IMR-90 (cell line): ENCODE results near the gene MSI2. TPM values are rescaled to one million over a fixed set of nuclear protein-coding genes. Genes with fewer than 3 reads are reported as not detected.

Source experiments
- ELK1 ChIP-seq: fragments of 150-350 bp; IDR thresholded peaks from 2 replicates; pipeline ENCODE4 v1.6.1; 2016; ENCODE audit warnings: low read depth, mild to moderate bottlenecking, low read length, moderate library complexity, borderline replicate concordance
- MAZ ChIP-seq: IDR thresholded peaks from 2 replicates; pipeline ENCODE4 v1.6.1; 2012; ENCODE audit warnings: low read depth, mild to moderate bottlenecking, low read length, improper control_type of control experiment, moderate library complexity, borderline replicate concordance
- RCOR1 ChIP-seq: IDR thresholded peaks from 2 replicates; pipeline ENCODE4 v1.6.1; 2012; ENCODE audit warnings: mild to moderate bottlenecking, low read length, improper control_type of control experiment; ENCODE audit not compliant: insufficient replicate concordance
- SMC3 ChIP-seq: fragments of 150-350 bp; IDR thresholded peaks from 2 replicates; pipeline ENCODE4 v1.6.1; 2016; ENCODE audit warnings: low read depth, mild to moderate bottlenecking, antibody characterized with exemption, low read length, moderate library complexity
- polyA plus RNA-seq, 3 experiments: library from polyadenylated mRNA; depleted of rRNA; stranded (reverse); fragments of >200 nt; gene quantifications; 2 replicates each; pipeline ENCODE4 v1.2.3, GENCODE V29; 2012; ENCODE audit warnings: low replicate concordance in 1 of 3
- total RNA-seq: library from RNA; depleted of rRNA; stranded (reverse); fragments of >200 nt; gene quantifications from 2 replicates; pipeline ENCODE4 v1.2.3, GENCODE V29; 2012

MSI2 gene
- total and polyA plus RNA-seq, 2 of the 4 experiments (the other 2 are of a cell fraction): 13.0 to 16.0 TPM

GRCh38 chr17:57482657-57483056 is 226.3 kb downstream of the MSI2 start (continued):
- TF ChIP-seq MAZ (no peak), SMC3 (no peak), ELK1 (no peak), RCOR1 (no peak)
